Hematopoietic multipotent progenitor cell treated with erythropoietin and hydrocortisone succinate and interleukin-3 and kit ligand, for 6 days (in vitro differentiated cells): Measurements from ENCODE around the gene CCDC85C.

Experiments
- DNase-seq: peaks from one replicate; pipeline ENCODE4 v3.0.0-alpha.2; 2015

The CCDC85C gene

GRCh38 chr14:99628887-99629618 lies 25.0 kb upstream of the CCDC85C start:
- DNase-seq: peak; percentile 69

DNA sequence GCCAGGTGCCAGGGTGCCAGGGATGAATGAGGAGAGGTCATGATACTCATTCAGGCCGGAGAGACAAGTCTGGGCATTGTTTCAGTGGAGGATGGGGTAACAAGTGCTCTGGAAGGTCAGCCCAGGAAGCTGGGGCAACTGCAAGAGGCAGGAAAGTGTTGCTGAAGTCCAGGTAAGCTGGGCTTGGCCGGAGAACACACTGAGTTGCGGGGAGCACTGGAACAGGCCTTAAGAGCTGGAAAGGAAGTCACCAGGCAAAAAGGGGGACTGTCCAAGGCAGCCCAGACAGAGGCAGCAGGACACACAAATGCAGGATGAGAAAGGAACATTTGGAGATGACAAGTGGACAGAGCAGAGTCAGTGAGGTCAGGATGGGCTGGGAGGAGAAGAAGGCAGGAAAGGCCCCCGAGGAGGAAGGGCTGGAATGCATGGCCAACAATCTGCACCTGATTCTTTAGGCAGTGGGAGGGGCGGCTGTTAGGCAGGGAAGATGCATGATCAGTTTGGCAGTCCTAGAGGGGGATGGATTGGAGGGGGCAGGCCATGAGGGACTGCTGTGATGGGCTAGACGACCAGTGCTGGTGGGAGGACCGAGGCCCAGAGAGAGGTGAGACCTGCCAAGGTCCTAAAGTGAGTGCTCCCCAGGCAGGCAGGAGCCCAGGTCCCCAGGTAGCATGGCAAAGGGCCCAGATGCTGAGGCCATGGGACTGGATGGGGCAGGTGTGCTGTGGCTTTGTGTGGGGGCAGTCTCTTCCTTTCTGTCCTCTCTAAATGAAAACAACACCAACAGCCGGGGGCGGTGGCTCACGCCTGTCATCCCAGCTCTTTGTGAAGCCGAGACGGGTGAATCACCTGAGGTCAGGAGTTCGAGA lies 23.7 kb upstream of the CCDC85C start:
- no peak for DNase-seq

GRCh38 chr14:99627100-99627499 lies 23.1 kb upstream of the CCDC85C start:
- DNase-seq: no peak

GRCh38 chr14:99626041-99626648 lies 22.1 kb upstream of the CCDC85C start:
- DNase-seq: no peak

DNA sequence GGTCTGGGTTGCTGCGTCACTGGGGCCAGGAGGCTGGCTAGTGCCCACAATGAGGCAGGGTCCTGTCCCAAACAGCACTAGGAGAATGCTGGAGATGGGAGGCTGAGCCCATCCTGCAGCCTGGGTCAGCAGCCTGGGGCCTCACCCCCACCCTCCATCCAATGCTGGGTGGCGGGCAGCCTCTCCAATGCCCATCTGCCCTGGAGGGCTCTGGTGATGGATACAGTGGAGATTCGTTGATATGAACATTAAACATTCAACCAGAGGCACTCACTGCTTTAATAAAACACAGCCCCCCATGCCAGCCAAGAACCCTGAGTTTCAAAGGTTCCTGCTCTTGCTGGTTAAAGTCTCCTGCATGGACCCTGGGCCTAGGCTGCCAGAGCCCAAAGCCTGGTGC lies 21.5 kb upstream of the CCDC85C start:
- DNase-seq: no peak

DNA sequence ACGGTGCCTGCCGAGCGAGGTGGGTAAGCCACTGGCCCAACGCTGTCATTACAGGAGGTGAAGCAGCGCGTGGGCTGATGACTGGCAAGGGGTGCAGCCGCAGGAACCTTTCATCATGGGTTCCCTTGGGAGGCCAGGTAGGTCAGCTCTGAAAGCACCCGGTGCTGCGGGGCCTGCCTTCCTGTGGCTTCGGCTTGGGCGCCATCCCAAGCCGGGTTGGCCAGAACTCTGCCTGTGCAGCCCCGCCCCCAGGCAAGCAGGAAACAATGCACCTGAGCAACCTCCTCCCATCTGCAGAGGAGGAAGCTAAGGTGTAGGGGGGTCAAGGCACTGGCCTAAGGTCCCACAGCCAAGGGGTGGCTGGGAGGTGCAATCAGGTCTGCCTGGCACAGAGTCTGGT lies 21.0 kb upstream of the CCDC85C start:
- no peak for DNase-seq

- DNase-seq: no peak
Measured at GRCh38 chr14:99624024-99624423, 20.0 kb upstream of the CCDC85C start.

GRCh38 chr14:99621948-99622347 lies 17.9 kb upstream of the CCDC85C start:
- no peak for DNase-seq

DNA sequence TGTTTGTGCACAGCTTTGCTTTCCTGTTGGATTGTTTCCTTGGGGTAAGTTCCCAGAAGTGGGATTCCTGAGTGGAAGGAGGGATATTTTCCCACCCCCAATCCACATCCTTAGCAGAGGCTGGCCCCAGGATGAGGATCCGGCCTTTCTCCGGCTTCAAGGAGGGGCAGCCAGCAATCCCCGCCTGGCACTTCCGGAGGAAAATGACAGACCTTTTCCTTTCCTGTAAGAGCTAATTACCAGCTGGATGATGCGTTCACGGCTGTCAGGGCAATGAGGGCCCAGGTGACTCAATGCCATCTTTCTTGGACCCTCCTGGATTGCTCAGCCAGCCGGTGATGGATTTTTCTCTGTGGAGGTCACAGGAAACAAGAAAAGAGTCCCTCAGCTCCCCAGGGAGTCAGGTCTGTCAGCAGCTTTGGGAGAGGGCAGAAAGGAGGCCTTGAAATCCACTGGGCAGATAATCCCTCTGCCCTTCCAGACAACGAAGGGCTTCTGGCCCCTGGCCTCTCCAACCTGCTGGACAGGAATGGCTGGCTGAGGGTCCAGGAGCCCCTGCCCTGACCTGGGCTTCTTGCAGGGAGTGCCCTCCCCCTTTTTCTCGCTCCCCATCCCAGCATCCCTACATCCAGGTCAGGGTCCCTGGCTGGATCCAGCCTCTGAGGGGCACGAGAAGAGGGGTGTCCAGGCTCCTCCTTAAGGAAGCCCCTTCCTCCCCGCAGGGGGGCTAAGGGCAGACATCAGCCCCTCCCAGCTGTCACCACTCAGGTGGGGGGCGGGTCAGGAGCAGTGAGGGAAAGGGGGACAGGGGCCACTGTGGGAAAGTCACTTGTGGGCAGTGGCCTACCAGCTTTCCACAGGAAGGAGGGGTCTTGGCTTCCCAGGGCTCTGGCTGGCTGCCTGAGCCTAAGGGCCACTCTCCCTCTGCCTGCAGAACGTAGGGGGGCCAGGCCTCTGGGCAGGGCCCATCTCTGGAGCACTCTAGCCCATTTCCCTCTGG lies 16.1 kb upstream of the CCDC85C start:
- no peak for DNase-seq

- DNase-seq: no peak
Measured at GRCh38 chr14:99616832-99617800, 13.1 kb upstream of the CCDC85C start.

DNA sequence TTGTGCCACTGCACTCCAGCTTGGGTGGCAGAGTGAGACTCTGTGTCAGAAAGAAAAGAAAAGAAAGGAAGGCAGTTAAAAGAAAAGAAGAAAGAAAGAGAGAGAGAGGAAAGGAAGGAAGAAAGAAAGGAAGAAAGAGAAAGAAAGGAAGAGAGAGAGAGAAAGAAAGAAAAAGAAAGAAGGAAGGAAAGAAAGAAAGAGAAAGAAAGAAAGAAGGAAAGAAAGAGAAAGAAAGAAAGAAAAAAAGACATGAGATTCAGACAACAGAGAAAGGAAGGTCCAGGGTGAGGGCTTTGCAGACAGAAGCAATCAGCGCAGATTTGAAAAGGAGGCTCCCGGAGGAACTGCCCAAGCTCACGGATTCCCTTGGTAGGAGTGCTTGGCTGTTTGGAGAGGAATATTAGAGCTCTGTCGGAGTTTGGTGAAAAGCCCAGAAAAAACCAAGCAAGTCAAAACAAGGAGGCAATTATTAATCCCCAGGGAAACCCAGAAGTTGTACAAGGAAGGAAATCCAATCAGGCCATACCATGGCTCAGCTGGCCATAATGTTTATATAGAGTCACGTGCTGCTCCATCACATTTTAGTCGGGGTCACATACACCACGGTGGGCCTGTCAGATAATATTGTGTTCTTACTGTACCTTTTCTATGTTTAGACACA lies 11.6 kb upstream of the CCDC85C start:
- DNase-seq: no peak

DNA sequence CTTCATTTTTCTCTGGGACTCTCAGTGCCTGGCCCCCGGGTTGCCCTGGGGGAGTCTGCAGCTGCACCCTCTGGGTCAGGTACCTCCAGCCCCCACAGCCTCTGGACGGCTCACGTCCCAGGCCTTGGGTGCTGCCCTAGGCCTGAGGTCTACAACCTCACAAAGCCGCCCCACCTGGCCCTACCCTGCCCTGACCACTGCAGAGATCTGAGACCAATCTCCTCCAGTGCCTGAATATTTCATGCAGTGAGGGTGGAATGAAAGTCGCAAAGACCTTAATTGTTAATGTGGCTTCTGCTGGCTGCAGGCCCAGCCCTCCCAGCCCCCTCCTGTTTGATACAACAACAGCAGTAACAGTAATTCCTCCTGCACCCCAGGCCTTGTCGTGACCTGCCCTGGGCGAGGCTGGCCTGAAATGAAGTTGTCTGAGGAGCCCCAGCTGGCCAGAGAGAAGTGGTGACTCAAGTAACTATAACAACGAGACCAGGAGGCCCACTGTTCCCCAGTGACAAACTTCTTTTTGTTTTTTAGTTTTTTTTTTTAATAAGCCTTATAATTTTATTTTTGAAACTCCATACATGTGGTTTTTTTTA lies 8.8 kb upstream of the CCDC85C start:
- DNase-seq: no peak

DNA sequence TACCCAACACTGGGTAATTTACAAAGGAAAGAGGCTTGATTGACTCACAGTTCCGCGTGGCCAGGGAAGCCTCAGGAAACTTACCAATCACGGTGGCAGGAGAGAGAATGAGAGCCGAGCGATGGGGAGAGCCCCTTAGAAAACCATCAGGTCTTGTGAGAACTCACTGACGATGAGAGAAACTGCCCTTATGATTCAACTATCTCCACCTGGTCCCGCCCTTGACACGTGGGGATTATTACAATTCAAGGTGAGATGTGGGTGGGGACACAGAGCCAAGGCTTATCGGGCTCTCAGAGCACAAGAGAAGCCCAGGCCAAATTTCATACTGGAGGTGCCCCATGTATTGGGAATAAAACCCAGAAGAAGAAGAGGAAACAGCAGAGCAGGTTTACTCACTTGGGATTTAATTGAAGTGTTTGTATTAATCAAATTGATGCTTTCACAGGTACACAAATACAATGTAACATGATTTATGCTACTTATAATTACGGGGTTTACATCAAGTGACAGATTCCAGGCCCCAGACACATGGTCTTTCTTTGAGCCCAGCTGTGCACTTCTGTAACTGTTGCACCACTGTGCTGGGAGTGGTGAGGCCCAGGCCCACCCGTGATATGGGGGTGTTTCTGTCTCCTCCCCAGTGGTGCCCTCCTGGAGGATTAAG lies 8.2 kb upstream of the CCDC85C start:
- DNase-seq: no peak

GRCh38 chr14:99611646-99612045 lies 7.6 kb upstream of the CCDC85C start:
- DNase-seq: no peak

DNA sequence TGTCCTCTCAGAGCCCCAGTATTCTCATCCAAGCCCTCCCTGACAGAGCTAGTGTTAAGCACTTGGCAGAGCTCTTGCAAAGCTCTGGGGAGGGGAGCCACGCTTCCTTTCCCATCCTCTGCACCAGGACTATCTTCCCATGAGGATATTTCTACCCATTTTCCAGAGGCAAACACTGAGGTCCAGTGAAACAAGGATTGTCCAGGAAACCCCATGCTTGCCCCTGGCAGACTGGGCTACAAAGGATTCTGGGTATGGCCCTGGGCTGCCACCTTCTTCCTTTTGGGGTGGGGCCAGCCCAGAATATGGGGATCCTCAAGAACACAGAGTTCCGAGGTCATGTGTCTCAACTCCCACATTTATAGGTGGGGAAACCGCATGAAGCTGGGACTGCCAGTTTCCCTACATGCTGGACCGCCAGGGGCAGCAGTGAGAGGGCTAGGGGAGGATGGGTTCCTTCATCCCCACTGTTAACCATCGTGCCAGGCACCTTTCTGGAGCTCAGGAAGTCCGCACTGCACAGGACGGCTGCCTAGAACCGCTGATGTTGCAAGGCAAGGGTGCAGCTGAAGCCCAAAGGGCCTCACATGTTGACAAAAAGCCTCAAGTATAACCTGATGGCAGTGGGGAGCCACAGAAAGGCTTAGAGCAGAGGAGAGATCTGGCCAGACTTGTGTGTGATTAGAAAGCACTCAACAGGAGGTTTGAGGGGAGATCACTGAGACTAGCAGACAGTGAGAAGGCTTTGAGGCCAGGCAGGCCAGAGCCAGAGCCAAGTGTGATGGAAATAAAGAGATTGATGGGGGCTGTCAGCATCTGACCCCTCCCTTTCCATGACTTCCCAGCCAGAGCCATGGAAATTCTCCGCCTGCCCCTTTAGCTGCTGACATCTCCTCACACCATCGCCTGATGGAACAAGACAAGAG lies 5.5 kb upstream of the CCDC85C start:
- DNase-seq: no peak

DNA sequence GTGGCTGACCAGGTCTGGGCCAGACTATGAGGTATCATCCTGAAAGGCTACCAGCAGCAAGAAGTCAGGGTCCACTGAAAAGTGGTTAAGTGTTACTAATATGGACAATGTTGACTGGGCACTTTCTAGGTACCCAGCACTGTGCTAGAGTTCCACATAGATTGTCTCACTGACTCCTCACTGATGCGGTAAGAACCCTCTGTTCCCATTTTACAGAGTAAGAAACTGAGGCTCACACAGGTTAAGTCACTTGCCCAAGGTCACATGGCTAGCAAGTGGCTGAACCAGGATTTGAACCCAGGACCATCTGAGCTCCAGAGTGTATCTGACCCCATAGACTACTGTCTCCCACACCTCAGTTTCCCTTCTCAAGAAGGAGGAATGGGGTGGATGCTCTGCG lies 4.6 kb upstream of the CCDC85C start:
- DNase-seq: no peak

DNA sequence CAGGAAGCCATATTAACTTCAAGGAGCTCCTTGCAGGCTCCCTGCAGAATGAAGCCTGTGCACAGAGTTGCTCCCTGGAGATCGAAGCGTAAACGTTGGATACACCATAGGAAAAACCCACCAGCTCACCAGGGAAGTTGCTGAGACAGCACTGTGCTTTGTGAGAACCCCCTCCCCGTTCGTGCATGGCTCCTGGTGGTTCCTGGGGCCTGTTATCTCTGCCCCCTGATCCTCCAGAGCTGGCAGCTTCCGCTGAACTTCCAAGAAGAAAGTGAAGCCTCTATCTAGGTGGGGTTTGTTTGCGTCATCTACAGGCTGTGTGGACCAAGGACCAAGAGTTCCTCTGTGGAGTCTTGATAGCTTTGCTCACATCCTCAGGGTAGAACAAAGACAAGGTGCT lies 2.4 kb upstream of the CCDC85C start:
- DNase-seq: peak; percentile 39

GRCh38 chr14:99605299-99605961 lies 1.4 kb upstream of the CCDC85C start:
- peak; percentile 54 for DNase-seq
